Measurements from ENCODE around the gene OPA3. TPM values are rescaled to one million over a fixed set of nuclear protein-coding genes. Genes with fewer than 3 reads are reported as not detected.

Gene OPA3
- total and polyA plus RNA-seq, 10 of the 15 experiments (the other 5 are each of a cell fraction or from before 2014, with no cell fraction given), result 2.2 to 24.3 (median 13.3) TPM

DNA sequence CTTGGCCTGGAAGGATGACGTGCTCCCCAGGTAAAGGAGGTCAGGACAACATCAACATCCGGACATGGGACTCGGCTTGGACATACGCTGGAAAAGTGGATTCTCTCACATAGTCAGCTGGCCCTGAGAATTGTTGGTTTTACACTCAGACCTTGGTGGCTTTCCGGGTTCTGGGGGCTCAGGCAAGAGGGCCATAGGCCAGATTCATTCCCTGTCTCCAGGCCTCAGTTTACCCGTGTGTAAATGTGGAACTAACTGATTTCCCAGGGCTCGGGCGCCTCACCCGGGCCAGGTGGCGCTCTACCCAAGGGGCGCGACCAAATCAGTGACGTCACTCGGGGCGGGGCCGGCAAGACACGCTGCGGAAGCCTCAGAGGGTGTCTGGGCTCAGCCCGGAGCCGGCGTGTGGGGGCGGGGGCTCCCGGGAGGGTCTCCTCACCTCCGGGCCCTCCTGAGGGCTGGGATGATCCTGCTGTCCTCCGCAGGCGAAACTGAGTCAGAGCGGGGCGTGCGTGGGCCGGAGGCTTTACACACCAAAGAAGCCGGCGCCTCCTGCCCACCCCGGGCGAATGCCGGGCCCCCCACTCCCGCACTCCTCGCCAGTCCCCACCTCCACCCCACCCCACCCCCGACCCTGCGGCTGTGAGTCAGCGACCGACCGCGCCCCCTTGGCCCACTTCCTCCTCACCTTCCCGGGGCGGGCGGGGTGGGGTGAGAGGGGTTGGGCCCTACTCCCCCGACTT lies 78.2 kb downstream of the OPA3 start (continued):
- peak; percentile 63; the same call in 1 of the 2 replicates for TF ChIP-seq TCF3 (IDR thresholded peaks at IDR 0.05; ENCODE audit: borderline replicate concordance, insufficient read depth, low read depth, low read length)
- no peak for TF ChIP-seq CEBPB (IDR thresholded peaks at IDR 0.05; ENCODE audit: borderline replicate concordance in 1 of 2, low read depth in 2 of 2, low read length in 2 of 2)
- TF ChIP-seq RFX5 (IDR thresholded peaks at IDR 0.05; ENCODE audit: low read depth, low read length), result peak; percentile 25; the same call in 1 of the 2 replicates
- no peak for TF ChIP-seq YBX1 (IDR thresholded peaks at IDR 0.05)
- 0 out of 2 replicates have a peak, but pooled peaks have one; percentile 5 for TF ChIP-seq MTA2 (IDR thresholded peaks at IDR 0.05; ENCODE audit: low read depth)
- TF ChIP-seq HCFC1 (IDR thresholded peaks at IDR 0.05; ENCODE audit: low read length), result no peak
- TF ChIP-seq NBN (IDR thresholded peaks at IDR 0.05), result peak; percentile 99
- TF ChIP-seq ESRRA (IDR thresholded peaks at IDR 0.05; ENCODE audit: low read length), result no peak
- TF ChIP-seq ASH2L (IDR thresholded peaks at IDR 0.05; ENCODE audit: borderline replicate concordance, low read depth), result 0 out of 2 replicates have a peak, but pooled peaks have one; percentile 30
- no peak for TF ChIP-seq TCF7 (IDR thresholded peaks at IDR 0.05; ENCODE audit: borderline replicate concordance)
- TF ChIP-seq FOS (IDR thresholded peaks at IDR 0.05; ENCODE audit: borderline replicate concordance, extremely low read depth, insufficient read length), result no peak
- TF ChIP-seq RAD51 (IDR thresholded peaks at IDR 0.05), result no peak
- no peak for TF ChIP-seq FOXM1 (IDR thresholded peaks at IDR 0.05; ENCODE audit: low read depth, low read length)
- TF ChIP-seq, protein P1, sequence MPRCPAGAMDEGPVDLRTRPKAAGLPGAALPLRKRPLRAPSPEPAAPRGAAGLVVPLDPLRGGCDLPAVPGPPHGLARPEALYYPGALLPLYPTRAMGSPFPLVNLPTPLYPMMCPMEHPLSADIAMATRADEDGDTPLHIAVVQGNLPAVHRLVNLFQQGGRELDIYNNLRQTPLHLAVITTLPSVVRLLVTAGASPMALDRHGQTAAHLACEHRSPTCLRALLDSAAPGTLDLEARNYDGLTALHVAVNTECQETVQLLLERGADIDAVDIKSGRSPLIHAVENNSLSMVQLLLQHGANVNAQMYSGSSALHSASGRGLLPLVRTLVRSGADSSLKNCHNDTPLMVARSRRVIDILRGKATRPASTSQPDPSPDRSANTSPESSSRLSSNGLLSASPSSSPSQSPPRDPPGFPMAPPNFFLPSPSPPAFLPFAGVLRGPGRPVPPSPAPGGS (IDR thresholded peaks at IDR 0.05; ENCODE audit: borderline replicate concordance, insufficient read depth, low read depth, low read length, poor library complexity, severe bottlenecking), result peak; percentile 36
- no peak for TF ChIP-seq BCL11A (IDR thresholded peaks at IDR 0.05; ENCODE audit: low read depth, low read length)
- TF ChIP-seq, protein P2, sequence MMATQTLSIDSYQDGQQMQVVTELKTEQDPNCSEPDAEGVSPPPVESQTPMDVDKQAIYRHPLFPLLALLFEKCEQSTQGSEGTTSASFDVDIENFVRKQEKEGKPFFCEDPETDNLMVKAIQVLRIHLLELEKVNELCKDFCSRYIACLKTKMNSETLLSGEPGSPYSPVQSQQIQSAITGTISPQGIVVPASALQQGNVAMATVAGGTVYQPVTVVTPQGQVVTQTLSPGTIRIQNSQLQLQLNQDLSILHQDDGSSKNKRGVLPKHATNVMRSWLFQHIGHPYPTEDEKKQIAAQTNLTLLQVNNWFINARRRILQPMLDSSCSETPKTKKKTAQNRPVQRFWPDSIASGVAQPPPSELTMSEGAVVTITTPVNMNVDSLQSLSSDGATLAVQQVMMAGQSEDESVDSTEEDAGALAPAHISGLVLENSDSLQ (IDR thresholded peaks at IDR 0.05), result no peak
- TF ChIP-seq SPI1 (IDR thresholded peaks at IDR 0.05; ENCODE audit: borderline replicate concordance, insufficient read depth, low read depth, low read length), result no peak; the same call in 1 of the 2 replicates
- no peak for TF ChIP-seq ZNF24 (IDR thresholded peaks at IDR 0.05)
- TF ChIP-seq GATAD2B (conservative IDR thresholded peaks at IDR 0.05; ENCODE audit: low read depth), result peak; percentile 89
- no peak for TF ChIP-seq ZZZ3 (IDR thresholded peaks at IDR 0.05; ENCODE audit: control insufficient read depth, insufficient read length, low read depth)
- no peak for TF ChIP-seq FOXK2 (IDR thresholded peaks at IDR 0.05)
- peak; percentile 25; the same call in 1 of the 2 replicates for TF ChIP-seq STAT1 (conservative IDR thresholded peaks at IDR 0.05)
- peak; percentile 46; the same call in 1 of the 2 replicates for TF ChIP-seq RAD21 (IDR thresholded peaks at IDR 0.05; ENCODE audit: insufficient read depth, low read depth, low read length)
- TF ChIP-seq, protein P3, sequence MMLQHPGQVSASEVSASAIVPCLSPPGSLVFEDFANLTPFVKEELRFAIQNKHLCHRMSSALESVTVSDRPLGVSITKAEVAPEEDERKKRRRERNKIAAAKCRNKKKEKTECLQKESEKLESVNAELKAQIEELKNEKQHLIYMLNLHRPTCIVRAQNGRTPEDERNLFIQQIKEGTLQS (IDR thresholded peaks at IDR 0.05; ENCODE audit: borderline replicate concordance, extremely low read depth, low read depth, low read length), result no peak
- no peak for TF ChIP-seq MYC (IDR thresholded peaks at IDR 0.05; ENCODE audit: insufficient read depth, insufficient read length, insufficient replicate concordance, low read length, severe bottlenecking)
- TF ChIP-seq, protein P4, sequence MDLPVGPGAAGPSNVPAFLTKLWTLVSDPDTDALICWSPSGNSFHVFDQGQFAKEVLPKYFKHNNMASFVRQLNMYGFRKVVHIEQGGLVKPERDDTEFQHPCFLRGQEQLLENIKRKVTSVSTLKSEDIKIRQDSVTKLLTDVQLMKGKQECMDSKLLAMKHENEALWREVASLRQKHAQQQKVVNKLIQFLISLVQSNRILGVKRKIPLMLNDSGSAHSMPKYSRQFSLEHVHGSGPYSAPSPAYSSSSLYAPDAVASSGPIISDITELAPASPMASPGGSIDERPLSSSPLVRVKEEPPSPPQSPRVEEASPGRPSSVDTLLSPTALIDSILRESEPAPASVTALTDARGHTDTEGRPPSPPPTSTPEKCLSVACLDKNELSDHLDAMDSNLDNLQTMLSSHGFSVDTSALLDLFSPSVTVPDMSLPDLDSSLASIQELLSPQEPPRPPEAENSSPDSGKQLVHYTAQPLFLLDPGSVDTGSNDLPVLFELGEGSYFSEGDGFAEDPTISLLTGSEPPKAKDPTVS (IDR thresholded peaks at IDR 0.05; ENCODE audit: low read depth, low read length), result no peak

Measured in GM12878 (cell line).